Mesenchymal stem cell (in vitro differentiated cells and primary cell): Measurements from ENCODE around the gene TMEM267.

Source experiments
- DNase-seq: peaks from one replicate; pipeline ENCODE4 v3.0.0-alpha.2; 2013
- H2AFZ ChIP-seq: one replicate; pipeline ENCODE4 v1.6.1; 2013; ENCODE audit warnings: low read depth, mild to moderate bottlenecking, control low read depth, inconsistent platforms, low read length, moderate library complexity
- H2AK5ac ChIP-seq: 2 replicates; pipeline ENCODE4 v1.6.1; 2013; ENCODE audit warnings: low read length, moderate library complexity, mild to moderate bottlenecking, inconsistent platforms; ENCODE audit not compliant: severe bottlenecking
- H2BK120ac ChIP-seq: one replicate; pipeline ENCODE4 v1.6.1; 2013; ENCODE audit warnings: low read depth, mild to moderate bottlenecking, inconsistent platforms, low read length, moderate library complexity
- H2BK12ac ChIP-seq, 2 experiments: one replicate each; pipeline ENCODE4 v1.6.1; 2013; ENCODE audit warnings: inconsistent platforms in 2 of 2, low read length in 2 of 2, mild to moderate bottlenecking in 2 of 2, moderate library complexity in 2 of 2, control low read depth in 1 of 2
- H2BK15ac ChIP-seq: one replicate; pipeline ENCODE4 v1.6.1; 2013; ENCODE audit warnings: mild to moderate bottlenecking, low read depth, inconsistent platforms; ENCODE audit not compliant: poor library complexity, severe bottlenecking
- H2BK5ac ChIP-seq: 2 replicates; pipeline ENCODE4 v1.6.1; 2013; ENCODE audit warnings: low read depth, mild to moderate bottlenecking, low read length, control low read depth, inconsistent platforms; ENCODE audit not compliant: poor library complexity, severe bottlenecking
- H3K14ac ChIP-seq, 2 experiments: one replicate each; pipeline ENCODE4 v1.6.1; 2013; ENCODE audit warnings: inconsistent platforms in 2 of 2, low read length in 2 of 2, control low read depth in 1 of 2, mild to moderate bottlenecking in 1 of 2, moderate library complexity in 1 of 2
- H3K18ac ChIP-seq, 2 experiments: one replicate each; pipeline ENCODE4 v1.6.1; 2013; ENCODE audit warnings: inconsistent platforms in 2 of 2, low read length in 2 of 2, control low read depth in 1 of 2, low read depth in 1 of 2, mild to moderate bottlenecking in 1 of 2
- H3K23ac ChIP-seq, 2 experiments: one replicate each; pipeline ENCODE4 v1.6.1; 2013; ENCODE audit warnings: inconsistent platforms in 2 of 2, low read length in 2 of 2, mild to moderate bottlenecking in 2 of 2, moderate library complexity in 2 of 2, control low read depth in 1 of 2
- H3K27ac ChIP-seq: 2 replicates; pipeline ENCODE4 v1.5.1; 2013; ENCODE audit warnings: mild to moderate bottlenecking, moderate library complexity, low read length, control low read depth, inconsistent platforms; ENCODE audit not compliant: poor library complexity, severe bottlenecking
- H3K27me3 ChIP-seq, 2 experiments: 2 replicates each; pipeline versions ENCODE4 v1.6.1 to v1.7.0; 2013; ENCODE audit warnings: low read length in 2 of 2, mild to moderate bottlenecking in 2 of 2, moderate library complexity in 2 of 2, control low read depth in 1 of 2, inconsistent platforms in 1 of 2; ENCODE audit not compliant: control insufficient read depth in 1 of 2, insufficient read depth in 1 of 2
- H3K36me3 ChIP-seq, 2 experiments: 2 replicates each; pipeline versions ENCODE4 v1.6.1 to v1.7.0; 2013; ENCODE audit warnings: low read length in 2 of 2, control low read depth in 1 of 2, inconsistent platforms in 1 of 2, low read depth in 1 of 2, mild to moderate bottlenecking in 1 of 2; ENCODE audit not compliant: insufficient read depth in 2 of 2, control insufficient read depth in 1 of 2
- H3K4ac ChIP-seq, 2 experiments: one replicate each; pipeline ENCODE4 v1.6.1; 2013; ENCODE audit warnings: inconsistent platforms in 2 of 2, low read length in 2 of 2, mild to moderate bottlenecking in 2 of 2, moderate library complexity in 2 of 2, control low read depth in 1 of 2, low read depth in 1 of 2
- H3K4me1 ChIP-seq: 2 replicates; pipeline ENCODE4 v1.6.1; 2013; ENCODE audit warnings: low read depth, low read length, control low read depth; ENCODE audit not compliant: control insufficient read depth, insufficient read depth
- H3K4me2 ChIP-seq: 2 replicates; pipeline ENCODE4 v1.6.1; 2013; ENCODE audit warnings: low read length, mild to moderate bottlenecking, inconsistent platforms; ENCODE audit not compliant: poor library complexity, severe bottlenecking
- H3K4me3 ChIP-seq, 2 experiments: 2 replicates each; pipeline versions ENCODE4 v1.5.1 to v1.7.0; 2013; ENCODE audit warnings: low read length in 2 of 2, mild to moderate bottlenecking in 2 of 2, control low read depth in 1 of 2, low read depth in 1 of 2; ENCODE audit not compliant: insufficient read depth in 1 of 2
- H3K79me1 ChIP-seq: replicated peaks from 2 replicates; pipeline ENCODE4 v1.6.1; 2013; ENCODE audit warnings: mild to moderate bottlenecking, control low read depth, low read length, inconsistent platforms; ENCODE audit not compliant: poor library complexity, severe bottlenecking
- H3K9ac ChIP-seq: 2 replicates; pipeline ENCODE4 v1.7.0; 2013; ENCODE audit warnings: mild to moderate bottlenecking, low read length, moderate library complexity
- H3K9me3 ChIP-seq: 2 replicates; pipeline ENCODE4 v1.7.0; 2013; ENCODE audit warnings: mild to moderate bottlenecking, low read length; ENCODE audit not compliant: control insufficient read depth
- H4K8ac ChIP-seq: one replicate; pipeline ENCODE4 v1.6.1; 2013; ENCODE audit warnings: inconsistent platforms, mild to moderate bottlenecking, low read length, moderate library complexity
- H4K91ac ChIP-seq: one replicate; pipeline ENCODE4 v1.6.1; 2013; ENCODE audit warnings: mild to moderate bottlenecking, low read length, inconsistent platforms
- WGBS: methylation state at CpG from one replicate; pipeline ENCODE4 v1.1.7; 2013; ENCODE audit warnings: mixed read lengths; 5-methylcytosine and 5-hydroxymethylcytosine counted together

Gene TMEM267

DNA sequence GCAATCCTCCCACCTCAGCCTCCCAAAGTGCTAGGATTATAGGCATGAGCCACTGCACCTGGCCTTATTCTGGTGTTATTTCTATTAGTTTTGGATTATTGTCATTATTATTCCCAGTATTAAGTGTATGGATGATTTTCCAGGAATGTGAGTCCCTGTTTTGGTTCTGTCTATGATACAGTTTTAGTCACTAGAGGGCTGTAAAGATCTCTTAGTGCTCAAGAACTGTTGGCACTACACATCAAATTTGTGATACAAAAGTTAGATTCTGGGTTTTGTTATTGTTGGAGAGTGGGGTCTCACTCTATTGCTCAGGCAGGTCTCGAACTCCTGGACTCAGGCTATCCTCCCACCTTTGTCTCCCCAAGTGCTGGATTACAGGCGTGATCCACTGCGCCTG is 83.6 kb downstream of the TMEM267 start:
- H3K79me1 ChIP-seq: no peaks in the 10 kb centered on the region
- peak; percentile 13 for DNase-seq
- no peak overlapping the region for H3K27ac ChIP-seq
- peak overlapping the region; percentile 29 for H3K4me2 ChIP-seq
- H4K8ac ChIP-seq: no peak overlapping the region
- no peak overlapping the region for H3K23ac ChIP-seq
- no peaks in the 10 kb centered on the region for H3K9me3 ChIP-seq
- H2BK120ac ChIP-seq: no peak overlapping the region
- no peak overlapping the region for H3K18ac ChIP-seq
- no peak overlapping the region for H3K14ac ChIP-seq
- H3K27me3 ChIP-seq: peaks cover 0 to 12% of the 10 kb centered on the region in 2 experiments
- no peak overlapping the region for H3K4ac ChIP-seq
- H3K9ac ChIP-seq: no peak overlapping the region
- no peaks in the 10 kb centered on the region for H3K4me1 ChIP-seq
- no peaks in the 10 kb centered on the region for H3K36me3 ChIP-seq
- H2AK5ac ChIP-seq: peak overlapping the region; percentile 20
- no peak overlapping the region for H2BK15ac ChIP-seq
- H2AFZ ChIP-seq: peak overlapping the region; percentile 11
- no peak overlapping the region for H4K91ac ChIP-seq
- no peak overlapping the region for H3K4me3 ChIP-seq
- H2BK5ac ChIP-seq: no peak overlapping the region
- no peak overlapping the region for H2BK12ac ChIP-seq
- 84% methylated on average over 3 of the region's 3 CpGs for WGBS

- WGBS: 86% methylated on average over 52 of the region's 53 CpGs
- H3K9me3 ChIP-seq: no peaks in the 10 kb centered on the region
- H4K8ac ChIP-seq: peak overlapping the region; percentile 22
- H3K27me3 ChIP-seq: peaks cover 0 to 9% of the 10 kb centered on the region in 2 experiments
- peak overlapping the region in 1 of 2 experiments; percentile 93 for H3K4me3 ChIP-seq
- H3K79me1 ChIP-seq: no peaks in the 10 kb centered on the region
- H3K9ac ChIP-seq: peak overlapping the region; percentile 89
- H4K91ac ChIP-seq: peak overlapping the region; percentile 56
- no peak overlapping the region for H2BK12ac ChIP-seq
- H2AFZ ChIP-seq: no peak overlapping the region
- no peak overlapping the region for H2BK5ac ChIP-seq
- H3K23ac ChIP-seq: peak overlapping the region in 1 of 2 experiments; percentile 42
- no peak overlapping the region for H3K18ac ChIP-seq
- DNase-seq: no peak
- H2BK15ac ChIP-seq: no peak overlapping the region
- H3K4me1 ChIP-seq: no peaks in the 10 kb centered on the region
- no peak overlapping the region for H3K27ac ChIP-seq
- H3K4me2 ChIP-seq: peak overlapping the region; percentile 19
- no peaks in the 10 kb centered on the region for H3K36me3 ChIP-seq
- H3K4ac ChIP-seq: no peak overlapping the region
- no peak overlapping the region for H3K14ac ChIP-seq
- no peak overlapping the region for H2AK5ac ChIP-seq
- no peak overlapping the region for H2BK120ac ChIP-seq
Observed at GRCh38 chr5:43396762-43397304, 86.8 kb downstream of the TMEM267 start.
